Subcutaneous adipose tissue (tissue), 4 donors: ENCODE results near the gene DNAJC1. TPM values are rescaled to one million over a fixed set of nuclear protein-coding genes. Genes with fewer than 3 reads are reported as not detected.

Experiments
- CTCF ChIP-seq: fragments of 450-650 bp; IDR thresholded peaks from one replicate; pipeline ENCODE4 v1.5.1; 2016; ENCODE audit warnings: low read depth, mild to moderate bottlenecking, control low read depth, antibody characterized with exemption, moderate library complexity
- total RNA-seq, 4 donors: library from RNA; depleted of rRNA; stranded (reverse); fragments of >200 nt; gene quantifications; one replicate each; pipeline ENCODE4 v1.1.0, GENCODE V29; 2016

Gene DNAJC1
- total RNA-seq, 4 donors from 2014 or later = 24.0 to 75.8 (median 56.0) TPM

- TF ChIP-seq CTCF = no peak
These were observed 201.9 kb downstream of the DNAJC1 start for GRCh38 chr10:21801609-21802008.

- no peak for TF ChIP-seq CTCF
These were observed 205.4 kb downstream of the DNAJC1 start for GRCh38 chr10:21797984-21798765.

GRCh38 chr10:21797533-21797932 is 206.0 kb downstream of the DNAJC1 start:
- no peak for TF ChIP-seq CTCF

GRCh38 chr10:21791276-21791675 is 212.3 kb downstream of the DNAJC1 start:
- no peak for TF ChIP-seq CTCF

- TF ChIP-seq CTCF = no peak
These were observed 226.6 kb downstream of the DNAJC1 start for GRCh38 chr10:21776883-21777282.

- no peak for TF ChIP-seq CTCF
These were observed 232.3 kb downstream of the DNAJC1 start for GRCh38 chr10:21771219-21771618.

- no peak for TF ChIP-seq CTCF
These were observed 234.5 kb downstream of the DNAJC1 start for GRCh38 chr10:21769041-21769440.
